ENCODE data around the gene PPP1R12C.

GRCh38 chr19:55112777-55113569 is 4.5 kb downstream of the PPP1R12C start:
- no peak for TF ChIP-seq CTCF (IDR thresholded peaks at IDR 0.05)
- no peak for TF ChIP-seq POLR2A (IDR thresholded peaks at IDR 0.05)
- TF ChIP-seq POLR2AphosphoS5 (IDR thresholded peaks at IDR 0.05), result no peak

All from breast epithelium (tissue), 3 donors.